ENCODE measurements around the gene KCNQ4. TPM values are rescaled to one million over a fixed set of nuclear protein-coding genes. Genes with fewer than 3 reads are reported as not detected.

The KCNQ4 gene
- total and polyA plus RNA-seq, 2 of the 8 experiments (the other 6 are each of a cell fraction or from before 2014, with no cell fraction given), result 2.2 to 3.9 TPM

- no peak for TF ChIP-seq CEBPB (IDR thresholded peaks at IDR 0.05; ENCODE audit: low read depth, low read length)
- no peak for TF ChIP-seq TAF7 (optimal IDR thresholded peaks at IDR 0.05; ENCODE audit: borderline replicate concordance, low read depth, low read length)
- TF ChIP-seq SP1 (IDR thresholded peaks at IDR 0.05; ENCODE audit: low read depth, low read length), result no peak
- no peak for TF ChIP-seq GABPA (IDR thresholded peaks at IDR 0.05; ENCODE audit: borderline replicate concordance, insufficient read depth, low read length)
Observed at GRCh38 chr1:40794974-40795715, 11.6 kb downstream of the KCNQ4 start (continued).
